RPMI7951 (cell line): ENCODE measurements around the gene FHL1. TPM values are rescaled to one million over a fixed set of nuclear protein-coding genes. Genes with fewer than 3 reads are reported as not detected.

ENCODE experiments used
- DNase-seq: peaks from one replicate; pipeline ENCODE4 v3.0.0-alpha.2; 2012; ENCODE audit warnings: low read depth
- total RNA-seq: library from RNA; depleted of rRNA; stranded (reverse); fragments of >200 nt; shearing (Covaris generic); gene quantifications from 2 replicates; pipeline ENCODE4 v1.2.3, GENCODE V29; 2014; rRNA removed

The FHL1 gene
- total RNA-seq, 1 experiment from 2014 or later: 69.2 TPM

DNA sequence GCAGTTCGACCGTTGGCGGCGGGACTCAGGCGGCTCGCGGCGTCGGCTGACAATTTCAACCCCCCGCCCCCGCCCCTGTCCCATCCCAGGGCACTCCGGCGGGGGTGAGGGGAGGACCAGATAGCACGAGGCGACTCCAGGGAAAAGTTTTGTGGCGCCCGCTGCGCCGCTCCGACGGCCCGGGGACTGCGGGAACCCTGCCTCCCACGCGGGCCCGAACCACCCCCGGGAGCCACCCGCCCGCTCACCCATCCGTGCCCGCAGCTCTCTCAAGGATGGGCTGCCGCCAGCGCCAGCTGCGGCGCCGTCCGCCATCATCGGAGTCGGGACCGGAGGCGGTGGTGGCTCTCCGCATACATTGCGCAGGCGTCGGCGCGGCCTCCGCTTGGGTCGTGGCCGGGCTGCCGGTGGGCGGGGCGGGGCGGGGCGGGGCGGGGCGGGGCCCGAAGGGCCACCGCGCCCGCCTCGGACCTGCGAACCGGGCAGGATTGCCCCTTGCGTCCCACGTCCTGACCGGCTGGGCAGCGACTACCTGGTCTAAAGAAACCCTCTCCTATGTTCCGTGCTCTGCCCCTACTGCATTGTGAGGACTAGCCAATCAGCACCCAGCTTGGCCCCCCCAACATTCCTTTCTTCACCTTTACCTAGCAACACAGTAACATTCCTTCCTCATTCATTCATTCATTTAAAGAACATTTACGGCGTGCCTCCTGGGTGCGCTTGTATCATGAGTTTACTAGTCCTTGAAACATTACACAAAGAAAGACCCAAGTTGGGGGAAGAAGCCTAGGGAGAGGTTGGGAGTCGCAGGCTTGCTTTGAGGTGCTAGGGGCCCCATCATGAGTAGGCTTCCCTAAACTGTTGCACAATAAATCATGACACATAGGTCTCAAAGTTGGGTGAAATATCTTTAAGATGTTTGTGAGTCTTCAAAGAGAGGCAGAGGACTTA is 104.0 kb downstream of the FHL1 start, which contains the start of gene MAP7D3:
Gene MAP7D3 (minus strand): TSS at position 360 of the 951 bp plus-strand sequence. CDS start 42 bp downstream, at position 318.
- DNase-seq: peak; percentile 49

DNA sequence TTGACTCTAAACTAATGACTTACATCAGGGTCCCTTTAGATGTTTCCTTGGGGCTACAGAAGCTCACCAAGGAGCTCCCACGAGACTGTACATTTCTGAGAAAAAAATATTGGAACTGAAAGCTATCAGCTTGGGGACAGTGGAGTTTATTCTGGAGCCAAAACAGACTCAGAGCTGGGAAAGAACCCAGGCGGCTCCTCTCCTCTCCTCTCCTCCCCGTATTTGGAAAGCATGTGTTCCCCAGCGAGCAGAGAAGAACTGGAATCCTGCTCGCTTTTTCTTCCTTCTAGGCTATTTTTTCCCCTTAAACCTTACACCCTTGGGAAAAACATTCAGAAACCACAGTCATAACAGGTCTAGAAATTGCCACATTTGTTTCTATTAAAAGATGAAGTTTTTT is 108.2 kb downstream of the FHL1 start:
- no peak for DNase-seq

DNA sequence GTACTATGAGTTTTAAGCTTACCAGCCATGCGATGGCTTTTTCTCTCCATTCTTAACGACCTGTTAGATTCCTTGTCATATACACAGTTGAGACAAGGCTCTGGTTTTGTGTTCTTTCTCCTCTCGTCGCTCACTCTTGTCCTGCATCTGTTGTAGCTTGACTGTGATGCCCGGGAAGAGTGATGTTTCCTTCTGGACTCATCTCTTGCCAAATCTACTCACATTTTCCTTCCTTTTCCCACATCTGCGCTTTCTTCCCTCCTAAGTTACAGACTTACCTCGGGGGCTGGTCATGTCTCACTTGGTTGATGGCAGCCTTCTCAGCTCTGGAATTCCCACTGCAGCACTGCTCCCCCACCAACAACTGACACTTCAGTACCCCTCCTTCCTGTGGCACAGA is 108.7 kb downstream of the FHL1 start:
- no peak for DNase-seq

GRCh38 chrX:136258951-136259350 is 111.6 kb downstream of the FHL1 start:
- DNase-seq: no peak

DNA sequence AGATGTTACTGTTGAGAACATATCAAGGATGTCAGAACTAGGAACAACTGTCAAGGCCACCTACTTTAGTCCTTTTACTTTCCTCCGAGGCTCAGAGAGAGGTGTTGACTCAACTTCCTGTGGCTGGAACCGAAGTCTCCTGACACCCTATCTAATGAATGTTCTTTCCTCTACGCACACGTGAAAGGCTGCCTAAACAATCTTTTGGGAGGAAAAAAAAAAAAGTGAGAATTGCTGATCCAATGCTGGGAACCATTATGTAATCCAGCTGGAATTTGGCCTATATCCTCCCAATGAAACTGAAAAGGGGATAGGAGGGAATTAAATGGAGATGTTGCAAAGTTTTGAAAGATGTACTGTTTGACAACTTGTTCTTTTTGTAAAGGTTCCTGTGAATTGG is 112.2 kb downstream of the FHL1 start:
- DNase-seq: peak; percentile 29

GRCh38 chrX:136260776-136261175 is 113.4 kb downstream of the FHL1 start:
- no peak for DNase-seq

Other genes with a start within 250 kb of the FHL1 start
- 19.8 and 28.0 TPM in 2 replicates for gene MMGT1, start 173.5 kb upstream of the FHL1 start, total RNA-seq
- 12.4 and 12.7 TPM in 2 replicates for gene SLC9A6, start 162.1 kb upstream of the FHL1 start, total RNA-seq
- gene MAP7D3, start 103.9 kb downstream of the FHL1 start, total RNA-seq: 9.2 and 11.1 TPM in 2 replicates
- gene ADGRG4, start 153.4 kb downstream of the FHL1 start, total RNA-seq: not detected in 2 replicates